Omental fat pad (tissue), 4 donors: ENCODE measurements around the gene PLOD3. TPM values are rescaled to one million over a fixed set of nuclear protein-coding genes. Genes with fewer than 3 reads are reported as not detected.

ENCODE experiments used
- ATAC-seq: fragments of 150-250 bp; one replicate; pipeline ENCODE4 v1.9.1; 2016; ENCODE audit warnings: mild to moderate bottlenecking, moderate library complexity; ENCODE audit not compliant: low FRiP score
- DNase-seq: peaks from one replicate; pipeline ENCODE4 v3.0.0-alpha.2; 2019; ENCODE audit warnings: low spot score
- CTCF ChIP-seq, 3 donors: fragments of 450-650 bp; IDR thresholded peaks; one replicate each; pipeline ENCODE4 v1.5.1; 2016 to 2017; ENCODE audit warnings: antibody characterized with exemption in 3 of 3, mild to moderate bottlenecking in 3 of 3, moderate library complexity in 2 of 3
- total RNA-seq, 4 donors: library from RNA; depleted of rRNA; stranded (reverse); fragments of >200 nt; gene quantifications; one replicate each; pipeline ENCODE4 v1.1.0, GENCODE V29; 2016

PLOD3 gene
- total RNA-seq, 4 donors from 2014 or later, result 41.1 to 68.5 (median 51.6) TPM

DNA sequence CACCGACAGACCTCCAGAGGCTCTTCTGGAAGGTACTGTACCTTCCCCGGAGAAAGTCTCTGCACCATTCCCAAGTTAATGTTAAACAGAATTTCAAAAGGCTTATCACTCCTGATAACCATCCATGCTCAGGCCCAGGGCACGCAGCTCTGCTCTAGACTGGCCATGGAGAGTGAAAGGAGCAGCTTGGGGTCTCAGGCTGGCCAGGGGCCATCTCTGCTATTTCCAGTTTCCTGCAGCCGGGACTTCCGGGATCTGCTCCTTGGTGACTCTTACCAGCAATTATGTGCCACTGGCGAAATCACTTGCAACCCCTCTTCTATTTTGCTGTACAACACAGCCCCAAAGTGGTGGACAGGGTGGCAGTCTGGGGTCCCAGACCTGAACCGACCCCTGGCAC, 14.3 kb upstream of the PLOD3 start:
- no peak for ATAC-seq
- no peak for TF ChIP-seq CTCF (IDR thresholded peaks at IDR 0.05)
- no peak for DNase-seq

DNA sequence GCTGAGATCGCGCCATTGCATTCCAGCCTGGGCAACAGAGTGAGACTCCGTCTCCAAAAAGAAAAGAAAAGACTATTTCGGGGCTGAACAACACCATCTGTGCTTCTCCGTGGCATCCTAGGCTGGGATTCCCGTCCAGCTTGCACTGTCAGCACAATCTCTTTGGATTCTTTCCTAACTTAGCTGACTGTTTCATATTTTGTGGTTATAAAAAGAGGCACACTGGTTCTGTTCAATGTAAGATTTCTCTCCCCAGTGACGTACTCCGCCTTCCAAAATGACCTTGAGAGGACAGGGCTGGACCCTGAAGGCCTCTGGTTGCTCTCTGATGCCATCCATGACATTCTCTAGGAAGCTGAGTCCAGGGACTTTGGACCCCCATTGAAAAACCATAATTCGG, 9.3 kb upstream of the PLOD3 start:
- no peak for ATAC-seq
- no peak for DNase-seq
- TF ChIP-seq CTCF (IDR thresholded peaks at IDR 0.05), result no peak

- ATAC-seq (no peak), DNase-seq (no peak)
- TF ChIP-seq CTCF (IDR thresholded peaks at IDR 0.05), result no peak
Measured at GRCh38 chr7:101225650-101226049, 8.3 kb upstream of the PLOD3 start.

DNA sequence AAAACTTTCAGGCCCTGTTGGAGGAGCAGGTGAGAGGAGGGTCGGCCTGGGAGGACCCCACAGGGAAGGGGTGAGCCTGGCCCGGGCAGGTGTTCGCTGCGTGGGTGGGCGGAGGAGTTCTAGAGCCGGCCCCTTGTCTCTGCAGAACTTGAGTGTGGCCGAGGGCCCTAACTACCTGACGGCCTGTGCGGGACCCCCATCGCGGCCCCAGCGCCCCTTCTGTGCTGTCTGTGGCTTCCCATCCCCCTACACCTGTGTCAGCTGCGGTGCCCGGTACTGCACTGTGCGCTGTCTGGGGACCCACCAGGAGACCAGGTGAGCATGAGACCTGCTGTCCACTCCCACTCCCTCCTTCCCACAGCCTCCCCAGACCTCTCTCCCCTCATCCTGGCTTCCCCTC, 6.1 kb upstream of the PLOD3 start:
- no peak for TF ChIP-seq CTCF (IDR thresholded peaks at IDR 0.05)
- DNase-seq (no peak), ATAC-seq (no peak)

GRCh38 chr7:101222275-101222830, 5.0 kb upstream of the PLOD3 start:
- ATAC-seq, result no peak
- no peak for TF ChIP-seq CTCF (IDR thresholded peaks at IDR 0.05)
- no peak for DNase-seq

DNA sequence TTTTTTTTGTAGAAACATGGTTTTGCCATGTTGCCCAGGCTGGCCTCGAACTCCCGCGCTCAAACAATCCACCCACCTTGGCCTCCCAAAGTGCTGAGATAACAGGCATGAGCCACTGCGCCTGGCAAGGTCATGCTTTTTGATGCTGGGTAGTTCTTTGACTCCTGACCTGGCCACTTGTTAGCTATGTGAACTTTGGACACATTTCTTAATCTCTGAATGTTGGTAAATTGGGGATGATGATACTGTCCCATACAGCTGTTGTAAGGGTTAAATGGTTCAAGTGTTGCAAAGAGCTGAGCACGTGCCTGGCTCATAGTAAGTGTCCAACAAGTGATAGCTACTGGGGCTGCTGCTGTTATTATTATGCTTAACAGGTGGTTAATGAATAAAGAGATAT, 2.9 kb upstream of the PLOD3 start:
- no peak for ATAC-seq
- no peak for DNase-seq
- TF ChIP-seq CTCF (IDR thresholded peaks at IDR 0.05), result no peak

GRCh38 chr7:101218236-101219125, 1.1 kb upstream of the PLOD3 start:
- ATAC-seq, result no peak

More at GRCh38 chr7:101218236-101219125, 1.1 kb upstream of the PLOD3 start:
- no peak for DNase-seq
- no peak for TF ChIP-seq CTCF (IDR thresholded peaks at IDR 0.05)
